Skeletal muscle tissue (tissue), 4 donors: ENCODE results near the gene MTA1. TPM values are rescaled to one million over a fixed set of nuclear protein-coding genes. Genes with fewer than 3 reads are reported as not detected.

Experiments
- H3K27ac ChIP-seq: one replicate; pipeline ENCODE4 v1.7.0; 2013; ENCODE audit warnings: mild to moderate bottlenecking, low read depth, low read length, inconsistent platforms
- H3K27me3 ChIP-seq, 3 donors: one replicate each; pipeline ENCODE4 v1.7.0; 2013; ENCODE audit warnings: low read length in 3 of 3; ENCODE audit not compliant: control insufficient read depth in 3 of 3, insufficient read depth in 3 of 3
- H3K36me3 ChIP-seq, 3 donors: one replicate each; pipeline ENCODE4 v1.7.0; 2013; ENCODE audit warnings: low read length in 3 of 3; ENCODE audit not compliant: control insufficient read depth in 3 of 3, insufficient read depth in 3 of 3
- H3K4me1 ChIP-seq, 3 donors: one replicate each; pipeline ENCODE4 v1.7.0; 2013; ENCODE audit warnings: low read length in 3 of 3, mild to moderate bottlenecking in 3 of 3; ENCODE audit not compliant: control insufficient read depth in 3 of 3, insufficient read depth in 3 of 3
- H3K4me3 ChIP-seq, 3 donors: one replicate each; pipeline ENCODE4 v1.7.0; 2013; ENCODE audit warnings: low read length in 3 of 3
- H3K9ac ChIP-seq, 3 donors: one replicate each; pipeline ENCODE4 v1.7.0; 2013; ENCODE audit warnings: low read length in 3 of 3, mild to moderate bottlenecking in 3 of 3, moderate library complexity in 2 of 3, low read depth in 1 of 3
- H3K9me3 ChIP-seq, 3 donors: one replicate each; pipeline ENCODE4 v1.7.0; 2013; ENCODE audit warnings: low read length in 3 of 3; ENCODE audit not compliant: control insufficient read depth in 3 of 3
- total RNA-seq: library from RNA; depleted of rRNA; stranded (reverse); fragments of >200 nt; gene quantifications from one replicate; pipeline ENCODE4 v1.2.3, GENCODE V29; 2014
- donor health status: Osteomylitis.

Gene MTA1
- total RNA-seq, 1 donor from 2014 or later = 19.3 TPM

DNA sequence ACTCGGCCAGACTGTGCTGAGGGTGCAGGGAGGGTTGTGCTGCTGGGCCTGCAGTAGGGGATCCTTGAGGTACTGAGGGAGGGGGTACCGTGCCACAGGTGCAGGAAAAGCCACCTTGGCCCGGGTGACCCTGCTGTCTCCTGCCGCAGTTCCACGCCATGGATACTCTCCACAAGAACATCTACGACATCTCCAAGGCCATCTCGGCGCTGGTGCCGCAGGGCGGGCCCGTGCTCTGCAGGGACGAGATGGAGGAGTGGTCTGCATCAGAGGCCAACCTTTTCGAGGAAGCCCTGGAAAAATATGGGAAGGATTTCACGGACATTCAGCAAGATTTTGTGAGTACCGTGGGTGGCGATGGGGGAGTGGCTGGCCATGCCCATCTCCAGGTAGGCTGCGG lies 41.0 kb downstream of the MTA1 start:
- H3K36me3 ChIP-seq = peaks cover 37 to 54% (median 47%) of the 10 kb centered on the region in 3 donors

DNA sequence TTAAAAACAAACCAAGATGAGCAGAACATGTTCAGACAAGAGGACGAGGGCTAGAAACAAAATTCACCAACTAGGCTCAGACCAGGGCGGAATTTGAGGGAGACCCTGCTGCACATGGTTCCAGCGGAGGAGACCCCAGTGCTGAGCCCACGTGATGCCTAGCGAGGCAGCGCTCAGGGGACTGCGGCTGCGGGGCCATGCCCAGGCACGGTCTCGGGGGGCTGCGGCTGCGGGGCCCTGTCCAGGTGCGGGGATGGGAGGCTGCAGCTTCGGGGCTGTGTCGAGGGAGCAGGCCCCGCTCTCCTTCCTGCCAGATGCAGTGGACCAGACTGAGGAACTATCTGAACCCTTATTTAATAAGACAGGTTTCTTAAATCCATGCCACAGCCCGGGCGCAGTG lies 42.3 kb downstream of the MTA1 start:
- Histone ChIP-seq H3K4me3 (no peak overlapping the region), H3K4me1 (peaks cover 12 to 14% (median 13%) of the 10 kb centered on the region in 3 donors), H3K27me3 (no peaks in the 10 kb centered on the region), H3K36me3 (peaks cover 33 to 47% (median 38%) of the 10 kb centered on the region in 3 donors), H3K27ac (no peak overlapping the region), H3K9ac (no peak overlapping the region), H3K9me3 (no peaks in the 10 kb centered on the region)

More for the DNA sequence above, 41.0 kb downstream of the MTA1 start:
- no peak overlapping the region for H3K27ac ChIP-seq
- H3K27me3 ChIP-seq = no peaks in the 10 kb centered on the region
- H3K4me1 ChIP-seq = peaks cover 5 to 7% (median 6%) of the 10 kb centered on the region in 3 donors
- no peaks in the 10 kb centered on the region for H3K9me3 ChIP-seq
- H3K9ac ChIP-seq = no peak overlapping the region
- H3K4me3 ChIP-seq = no peak overlapping the region

DNA sequence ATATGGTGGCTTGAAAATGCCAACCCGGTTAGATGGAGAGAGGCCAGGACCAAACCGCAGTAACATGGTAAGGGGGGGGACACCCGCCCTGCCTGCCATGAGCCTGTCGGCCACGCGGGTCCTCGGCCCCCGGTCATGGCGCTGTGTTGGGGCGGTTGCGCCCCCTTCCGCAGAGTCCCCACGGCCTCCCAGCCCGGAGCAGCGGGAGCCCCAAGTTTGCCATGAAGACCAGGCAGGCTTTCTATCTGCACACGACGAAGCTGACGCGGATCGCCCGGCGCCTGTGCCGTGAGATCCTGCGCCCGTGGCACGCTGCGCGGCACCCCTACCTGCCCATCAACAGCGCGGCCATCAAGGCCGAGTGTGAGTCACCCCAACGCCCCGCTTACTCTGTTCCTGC lies 44.9 kb downstream of the MTA1 start:
- no peaks in the 10 kb centered on the region for H3K27me3 ChIP-seq
- H3K9ac ChIP-seq = no peak overlapping the region
- no peaks in the 10 kb centered on the region for H3K9me3 ChIP-seq
- peaks cover 25 to 36% (median 29%) of the 10 kb centered on the region in 3 donors for H3K4me1 ChIP-seq
- H3K36me3 ChIP-seq = peaks cover 31 to 47% (median 36%) of the 10 kb centered on the region in 3 donors
- no peak overlapping the region for H3K4me3 ChIP-seq
- no peak overlapping the region for H3K27ac ChIP-seq

DNA sequence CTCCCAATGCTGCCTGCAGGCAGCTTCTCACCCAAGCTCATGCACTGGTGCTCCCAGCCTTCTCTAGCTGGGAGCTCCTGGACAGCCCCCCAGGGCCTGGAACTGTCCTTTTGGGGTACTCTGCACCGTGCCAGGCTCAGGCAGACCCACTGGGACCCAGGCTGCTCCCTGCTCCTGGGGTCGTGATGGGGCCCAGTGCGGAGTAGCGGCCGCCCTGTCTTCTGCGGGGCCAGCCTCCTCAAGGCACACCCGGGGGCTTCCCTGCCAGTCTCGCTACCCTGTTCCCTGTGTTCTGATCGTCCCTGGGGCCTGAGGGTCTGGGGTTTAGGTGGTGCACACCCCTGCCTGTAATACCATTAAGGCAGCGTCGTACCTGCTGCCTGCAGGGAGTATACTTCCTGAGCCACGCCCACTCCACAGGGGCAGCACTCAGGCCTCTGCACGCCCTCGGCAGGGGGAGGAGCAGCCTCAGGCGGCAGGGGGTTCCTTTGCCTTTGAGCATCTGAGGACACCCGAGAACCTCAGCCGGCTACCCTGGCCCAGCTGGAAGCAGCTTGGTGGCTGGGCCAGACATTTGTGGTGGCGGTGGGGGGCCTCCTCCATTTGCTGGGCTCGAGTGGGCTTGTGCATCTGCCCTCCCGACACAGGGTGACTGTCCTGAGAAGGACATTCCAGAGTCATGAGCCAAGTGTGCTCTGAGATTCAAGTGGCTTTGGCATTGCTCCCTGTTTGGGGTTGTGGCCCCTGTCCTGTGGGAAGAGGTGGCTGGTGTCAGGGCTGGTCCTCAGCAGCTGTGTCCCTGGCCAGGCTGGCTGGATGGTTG lies 45.8 kb downstream of the MTA1 start:
- Histone ChIP-seq H3K36me3 (peaks cover 30 to 43% (median 33%) of the 10 kb centered on the region in 3 donors), H3K4me3 (no peak overlapping the region), H3K9me3 (no peaks in the 10 kb centered on the region), H3K27ac (no peak overlapping the region), H3K4me1 (peaks cover 25 to 37% (median 32%) of the 10 kb centered on the region in 3 donors), H3K9ac (peak overlapping the region in 1 of 3 donors; percentile 45), H3K27me3 (no peaks in the 10 kb centered on the region)

DNA sequence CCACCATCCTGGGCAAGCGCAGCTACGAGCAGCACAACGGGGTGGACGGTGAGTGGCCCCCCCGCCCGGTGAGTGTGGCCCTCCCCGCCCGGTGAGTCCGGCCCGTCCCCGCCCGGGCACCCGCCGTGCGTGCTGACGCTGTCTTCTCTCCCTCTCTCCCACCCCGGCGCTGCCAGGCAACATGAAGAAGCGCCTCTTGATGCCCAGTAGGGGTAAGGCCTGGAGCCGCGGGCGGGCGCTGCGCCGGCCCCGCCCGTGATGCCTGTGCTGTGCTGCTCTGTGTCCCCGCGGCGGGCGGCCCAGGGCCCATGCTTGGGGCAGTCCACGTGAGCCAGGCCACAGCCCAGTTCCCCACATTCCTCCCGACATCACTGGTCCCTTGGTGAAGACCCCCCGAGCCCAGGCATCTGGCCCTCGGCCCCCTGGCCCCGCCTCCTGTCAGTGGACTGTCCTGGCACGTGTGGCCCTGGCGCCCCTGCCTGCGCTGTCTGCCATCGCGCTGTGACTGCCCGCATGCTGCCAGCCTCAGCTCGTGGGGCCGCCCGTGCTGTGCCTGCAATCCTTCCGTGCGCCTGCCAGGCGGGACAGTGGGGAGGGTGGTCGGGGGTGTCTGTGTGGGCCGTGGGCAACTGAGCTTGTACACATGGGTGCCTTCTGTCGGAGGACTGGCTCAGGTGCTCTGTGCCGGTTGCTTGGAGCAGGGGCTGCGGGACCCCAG lies 47.1 kb downstream of the MTA1 start:
- no peak overlapping the region for H3K4me3 ChIP-seq
- H3K9me3 ChIP-seq = no peaks in the 10 kb centered on the region
- no peak overlapping the region for H3K27ac ChIP-seq
- H3K9ac ChIP-seq = peak overlapping the region in 1 of 3 donors; percentile 23
- no peaks in the 10 kb centered on the region for H3K27me3 ChIP-seq
- peaks cover 21 to 33% (median 21%) of the 10 kb centered on the region in 3 donors for H3K36me3 ChIP-seq
- H3K4me1 ChIP-seq = peaks cover 26 to 45% (median 40%) of the 10 kb centered on the region in 3 donors

DNA sequence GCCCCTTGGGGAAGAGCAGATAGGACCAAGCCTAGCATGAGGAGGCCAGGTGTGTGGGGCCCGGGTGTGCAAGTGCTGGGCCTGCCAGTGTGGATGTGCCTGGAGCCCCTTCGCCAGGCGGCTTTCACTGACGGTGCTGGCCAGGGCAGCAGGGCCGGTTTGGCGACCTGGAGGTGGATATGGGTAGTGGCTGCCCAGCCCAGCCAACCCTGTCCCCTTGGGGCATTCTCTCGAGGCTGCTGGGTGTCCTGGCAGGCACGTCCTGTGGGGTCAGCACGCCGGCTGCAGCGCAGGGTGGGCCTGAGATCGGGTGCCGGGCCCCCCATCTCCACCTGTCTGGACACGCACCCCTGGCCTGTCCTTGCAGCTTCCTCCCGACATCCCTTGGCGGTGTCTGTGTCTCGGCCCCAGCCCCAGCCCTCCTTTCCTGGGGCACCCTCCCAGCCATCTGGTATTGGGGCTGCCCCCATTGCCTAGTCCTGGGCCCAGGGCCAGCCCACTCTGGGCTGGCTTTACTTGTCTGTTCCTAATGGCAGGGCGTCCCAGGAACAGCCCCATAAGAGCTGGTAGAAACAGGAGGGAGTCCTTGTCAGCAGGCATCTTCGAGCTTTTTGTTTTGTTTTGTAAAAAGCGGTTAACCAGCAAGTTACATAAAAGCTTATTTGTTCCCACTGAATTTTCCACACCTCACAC lies 47.8 kb downstream of the MTA1 start:
- no peaks in the 10 kb centered on the region for H3K9me3 ChIP-seq
- no peak overlapping the region for H3K4me3 ChIP-seq
- H3K27ac ChIP-seq = no peak overlapping the region
- H3K36me3 ChIP-seq = peaks cover 19 to 30% (median 21%) of the 10 kb centered on the region in 3 donors
- H3K4me1 ChIP-seq = peaks cover 32 to 52% (median 47%) of the 10 kb centered on the region in 3 donors
- no peaks in the 10 kb centered on the region for H3K27me3 ChIP-seq
- H3K9ac ChIP-seq = no peak overlapping the region

DNA sequence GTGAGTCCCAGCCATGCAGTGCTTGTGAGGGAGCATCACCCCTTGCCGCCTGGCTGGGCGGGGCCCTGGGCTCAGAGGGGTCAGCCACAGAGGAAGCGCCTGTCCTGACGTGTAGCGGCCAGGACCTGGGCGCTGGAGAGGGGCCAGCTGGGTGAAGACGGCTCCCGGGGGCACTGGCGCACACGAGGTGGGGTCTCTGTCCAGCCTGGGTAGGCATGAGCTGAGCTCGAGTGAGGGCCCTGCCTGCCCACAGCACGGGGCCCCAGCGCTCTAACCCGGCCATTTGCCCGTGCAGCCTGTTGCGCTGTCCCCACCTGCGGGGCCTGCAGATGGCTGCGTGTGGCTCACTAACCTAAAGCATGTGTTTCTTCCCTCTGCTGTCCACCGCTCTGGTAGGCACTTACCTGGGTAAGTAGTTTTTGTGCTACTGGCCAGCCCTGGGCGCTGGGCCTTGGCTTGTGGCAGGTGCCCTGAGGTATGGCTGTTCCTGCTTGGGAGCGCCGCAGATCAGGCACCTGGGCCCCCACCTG lies 48.4 kb downstream of the MTA1 start:
- Histone ChIP-seq H3K27me3 (no peaks in the 10 kb centered on the region), H3K27ac (peak overlapping the region; percentile 19), H3K9me3 (no peaks in the 10 kb centered on the region), H3K4me1 (peaks cover 38 to 58% (median 53%) of the 10 kb centered on the region in 3 donors), H3K4me3 (no peak overlapping the region), H3K36me3 (peaks cover 16 to 27% (median 17%) of the 10 kb centered on the region in 3 donors), H3K9ac (peak overlapping the region in 1 of 3 donors; percentile 45)

DNA sequence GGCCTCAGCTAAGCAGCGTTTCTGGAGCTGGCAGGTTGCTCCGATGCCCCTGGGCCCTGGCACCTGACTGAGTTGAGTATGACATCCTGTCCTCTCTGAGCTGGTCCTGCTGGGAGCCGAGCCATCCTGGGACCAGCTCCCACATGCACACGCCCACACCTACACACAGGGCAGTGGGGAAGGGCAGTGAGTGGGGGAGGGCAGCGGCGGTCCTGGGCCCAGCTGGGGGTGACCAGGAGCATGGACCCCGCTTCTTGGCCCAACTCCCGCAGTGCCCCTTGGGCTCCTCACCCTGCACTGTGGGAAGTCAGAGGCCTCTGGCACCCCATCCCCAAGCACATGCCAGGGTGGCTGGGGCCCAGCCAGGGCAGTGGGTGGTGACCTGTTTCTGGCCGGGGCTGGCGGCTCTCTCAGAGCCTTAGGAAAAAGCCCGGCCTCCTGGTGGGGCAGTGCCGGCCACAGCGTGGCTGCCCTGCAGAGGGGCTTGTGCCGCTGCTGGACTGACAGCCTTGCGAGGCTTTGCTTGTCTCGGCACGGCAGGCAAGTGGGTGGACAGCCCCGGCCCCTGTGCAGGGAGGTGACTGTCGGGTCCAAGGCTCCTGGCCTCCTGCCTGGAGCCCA lies 49.1 kb downstream of the MTA1 start:
- Histone ChIP-seq H3K27ac (peak overlapping the region; percentile 19), H3K9ac (peak overlapping the region in 1 of 3 donors; percentile 69), H3K27me3 (no peaks in the 10 kb centered on the region), H3K9me3 (no peaks in the 10 kb centered on the region), H3K4me1 (peaks cover 43 to 66% (median 59%) of the 10 kb centered on the region in 3 donors), H3K36me3 (peaks cover 9 to 21% (median 13%) of the 10 kb centered on the region in 3 donors), H3K4me3 (peak overlapping the region in 1 of 3 donors; percentile 29)
